Measurements from ENCODE around the gene KBTBD3.
"Not testable (repeated sequence)": the region's sequence is repeated elsewhere in the genome, so short reads cannot be mapped to it uniquely, and the experiment has no call there.

KBTBD3 gene

DNA sequence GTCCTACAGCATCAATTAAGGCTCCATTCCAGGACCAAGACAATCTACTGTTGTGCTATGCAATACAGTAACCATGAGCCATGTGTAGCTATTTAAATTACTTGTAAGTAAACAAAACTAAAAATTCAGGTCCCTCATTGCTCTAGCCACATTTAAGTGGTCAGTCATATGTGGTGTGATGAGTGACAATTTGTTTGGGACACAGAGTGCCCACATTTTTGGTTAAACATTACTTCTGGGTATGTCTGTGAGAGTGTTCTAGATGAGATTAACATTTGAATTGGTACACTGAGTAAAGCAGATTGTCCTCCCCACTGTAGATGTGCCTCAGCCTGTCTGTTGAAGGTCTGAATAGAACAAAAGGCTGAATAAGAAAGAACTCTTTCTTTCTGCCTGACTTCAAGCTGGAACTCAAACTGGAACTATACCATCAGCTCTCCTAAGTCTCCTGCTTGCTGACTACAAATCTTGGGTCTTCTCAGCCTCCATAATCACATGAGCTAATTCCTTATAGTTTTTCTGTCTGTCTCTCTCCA is 15.8 kb downstream of the KBTBD3 start:
- TF ChIP-seq, protein P1, sequence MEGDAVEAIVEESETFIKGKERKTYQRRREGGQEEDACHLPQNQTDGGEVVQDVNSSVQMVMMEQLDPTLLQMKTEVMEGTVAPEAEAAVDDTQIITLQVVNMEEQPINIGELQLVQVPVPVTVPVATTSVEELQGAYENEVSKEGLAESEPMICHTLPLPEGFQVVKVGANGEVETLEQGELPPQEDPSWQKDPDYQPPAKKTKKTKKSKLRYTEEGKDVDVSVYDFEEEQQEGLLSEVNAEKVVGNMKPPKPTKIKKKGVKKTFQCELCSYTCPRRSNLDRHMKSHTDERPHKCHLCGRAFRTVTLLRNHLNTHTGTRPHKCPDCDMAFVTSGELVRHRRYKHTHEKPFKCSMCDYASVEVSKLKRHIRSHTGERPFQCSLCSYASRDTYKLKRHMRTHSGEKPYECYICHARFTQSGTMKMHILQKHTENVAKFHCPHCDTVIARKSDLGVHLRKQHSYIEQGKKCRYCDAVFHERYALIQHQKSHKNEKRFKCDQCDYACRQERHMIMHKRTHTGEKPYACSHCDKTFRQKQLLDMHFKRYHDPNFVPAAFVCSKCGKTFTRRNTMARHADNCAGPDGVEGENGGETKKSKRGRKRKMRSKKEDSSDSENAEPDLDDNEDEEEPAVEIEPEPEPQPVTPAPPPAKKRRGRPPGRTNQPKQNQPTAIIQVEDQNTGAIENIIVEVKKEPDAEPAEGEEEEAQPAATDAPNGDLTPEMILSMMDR (conservative IDR thresholded peaks at IDR 0.05; ENCODE audit: low read depth, low read length) = no peak
- no peak for DNase-seq (ENCODE audit: low read depth)
- H3K4me3 ChIP-seq (ENCODE audit: low read length) = no peak overlapping the region

DNA sequence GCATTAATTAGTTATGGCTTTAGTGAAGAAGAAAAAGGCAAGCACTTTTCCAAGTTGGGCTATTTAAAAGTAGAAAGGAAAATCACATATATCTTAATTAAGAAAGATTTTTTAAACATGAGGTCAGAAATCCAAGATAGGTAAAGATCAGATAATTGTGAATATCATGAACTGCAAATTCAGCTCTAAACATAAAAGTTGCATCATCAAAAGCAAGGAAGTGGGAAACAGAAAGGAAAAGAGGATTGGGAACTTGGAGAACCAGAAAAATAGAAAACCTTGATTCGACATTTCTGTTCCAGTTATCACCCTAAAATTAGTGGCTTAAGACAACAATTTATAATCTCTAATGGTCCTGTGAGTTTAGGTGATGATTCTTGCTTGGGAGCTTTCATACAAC is 17.5 kb downstream of the KBTBD3 start:
- H3K4me3 ChIP-seq (ENCODE audit: low read length) = no peak overlapping the region
- no peak for DNase-seq (ENCODE audit: low read depth)
- TF ChIP-seq, protein P1 (conservative IDR thresholded peaks at IDR 0.05; ENCODE audit: low read depth, low read length) = no peak

- H3K4me3 ChIP-seq (ENCODE audit: low read length); DNase-seq (ENCODE audit: low read depth): not testable (repeated sequence)
Measured at GRCh38 chr11:106058377-106058776, 18.8 kb downstream of the KBTBD3 start.

GRCh38 chr11:106051103-106051502 is 26.0 kb downstream of the KBTBD3 start:
- DNase-seq (ENCODE audit: low read depth) = no peak
- TF ChIP-seq, protein P1 (conservative IDR thresholded peaks at IDR 0.05; ENCODE audit: low read depth, low read length) = no peak
- H3K4me3 ChIP-seq (ENCODE audit: low read length) = no peak overlapping the region

GRCh38 chr11:106049727-106050476 is 27.2 kb downstream of the KBTBD3 start:
- H3K4me3 ChIP-seq (ENCODE audit: low read length) = no peak overlapping the region
- TF ChIP-seq, protein P1 (conservative IDR thresholded peaks at IDR 0.05; ENCODE audit: low read depth, low read length) = no peak
- no peak for DNase-seq (ENCODE audit: low read depth)

- H3K4me3 ChIP-seq (ENCODE audit: low read length) = no peak overlapping the region
- no peak for DNase-seq (ENCODE audit: low read depth)
- TF ChIP-seq, protein P1 (conservative IDR thresholded peaks at IDR 0.05; ENCODE audit: low read depth, low read length) = no peak
Measured at GRCh38 chr11:106047631-106048030, 29.5 kb downstream of the KBTBD3 start.

GRCh38 chr11:106043540-106043939 is 33.6 kb downstream of the KBTBD3 start:
- no peak for DNase-seq (ENCODE audit: low read depth)
- TF ChIP-seq, protein P1 (conservative IDR thresholded peaks at IDR 0.05; ENCODE audit: low read depth, low read length) = no peak
- no peak overlapping the region for H3K4me3 ChIP-seq (ENCODE audit: low read length)

All from retinal pigment epithelial cell (primary cell).